Measurements from ENCODE around the gene RABGAP1.

DNA sequence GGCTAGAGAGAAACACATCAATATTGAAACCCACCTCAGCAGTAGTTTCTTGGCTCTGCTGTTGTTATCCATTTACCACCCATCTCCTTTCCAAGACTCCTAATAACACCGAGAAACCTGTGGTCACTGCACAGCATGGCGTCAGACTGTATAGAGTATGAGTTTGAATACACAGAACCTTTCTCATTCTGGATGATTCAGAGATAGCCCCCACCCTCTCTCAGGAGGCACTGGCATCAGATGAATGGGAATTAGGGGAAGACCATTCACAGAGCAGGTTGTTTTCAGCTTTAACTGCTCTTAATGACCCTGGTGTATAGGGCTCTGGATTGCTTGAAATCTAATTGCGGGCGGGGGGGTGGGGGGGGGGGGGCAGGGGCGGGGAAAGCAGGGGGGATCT is 179.3 kb downstream of the RABGAP1 start:
- TF ChIP-seq EP300 (conservative IDR thresholded peaks at IDR 0.05; ENCODE audit: poor library complexity, severe bottlenecking) (no peak), MXI1 (conservative IDR thresholded peaks at IDR 0.05; ENCODE audit: poor library complexity, severe bottlenecking) (no peak), EZH2 (IDR thresholded peaks at IDR 0.05; ENCODE audit: borderline replicate concordance, insufficient read depth, low read length, poor library complexity, severe bottlenecking) (no peak), SMC3 (conservative IDR thresholded peaks at IDR 0.05; ENCODE audit: poor library complexity) (no peak), POLR2AphosphoS5 (IDR thresholded peaks at IDR 0.05) (no peak), RAD21 (conservative IDR thresholded peaks at IDR 0.05) (no peak)
- TF ChIP-seq, protein P1, sequence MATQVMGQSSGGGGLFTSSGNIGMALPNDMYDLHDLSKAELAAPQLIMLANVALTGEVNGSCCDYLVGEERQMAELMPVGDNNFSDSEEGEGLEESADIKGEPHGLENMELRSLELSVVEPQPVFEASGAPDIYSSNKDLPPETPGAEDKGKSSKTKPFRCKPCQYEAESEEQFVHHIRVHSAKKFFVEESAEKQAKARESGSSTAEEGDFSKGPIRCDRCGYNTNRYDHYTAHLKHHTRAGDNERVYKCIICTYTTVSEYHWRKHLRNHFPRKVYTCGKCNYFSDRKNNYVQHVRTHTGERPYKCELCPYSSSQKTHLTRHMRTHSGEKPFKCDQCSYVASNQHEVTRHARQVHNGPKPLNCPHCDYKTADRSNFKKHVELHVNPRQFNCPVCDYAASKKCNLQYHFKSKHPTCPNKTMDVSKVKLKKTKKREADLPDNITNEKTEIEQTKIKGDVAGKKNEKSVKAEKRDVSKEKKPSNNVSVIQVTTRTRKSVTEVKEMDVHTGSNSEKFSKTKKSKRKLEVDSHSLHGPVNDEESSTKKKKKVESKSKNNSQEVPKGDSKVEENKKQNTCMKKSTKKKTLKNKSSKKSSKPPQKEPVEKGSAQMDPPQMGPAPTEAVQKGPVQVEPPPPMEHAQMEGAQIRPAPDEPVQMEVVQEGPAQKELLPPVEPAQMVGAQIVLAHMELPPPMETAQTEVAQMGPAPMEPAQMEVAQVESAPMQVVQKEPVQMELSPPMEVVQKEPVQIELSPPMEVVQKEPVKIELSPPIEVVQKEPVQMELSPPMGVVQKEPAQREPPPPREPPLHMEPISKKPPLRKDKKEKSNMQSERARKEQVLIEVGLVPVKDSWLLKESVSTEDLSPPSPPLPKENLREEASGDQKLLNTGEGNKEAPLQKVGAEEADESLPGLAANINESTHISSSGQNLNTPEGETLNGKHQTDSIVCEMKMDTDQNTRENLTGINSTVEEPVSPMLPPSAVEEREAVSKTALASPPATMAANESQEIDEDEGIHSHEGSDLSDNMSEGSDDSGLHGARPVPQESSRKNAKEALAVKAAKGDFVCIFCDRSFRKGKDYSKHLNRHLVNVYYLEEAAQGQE (IDR thresholded peaks at IDR 0.05; ENCODE audit: borderline replicate concordance): no peak
- TF ChIP-seq, protein P2, sequence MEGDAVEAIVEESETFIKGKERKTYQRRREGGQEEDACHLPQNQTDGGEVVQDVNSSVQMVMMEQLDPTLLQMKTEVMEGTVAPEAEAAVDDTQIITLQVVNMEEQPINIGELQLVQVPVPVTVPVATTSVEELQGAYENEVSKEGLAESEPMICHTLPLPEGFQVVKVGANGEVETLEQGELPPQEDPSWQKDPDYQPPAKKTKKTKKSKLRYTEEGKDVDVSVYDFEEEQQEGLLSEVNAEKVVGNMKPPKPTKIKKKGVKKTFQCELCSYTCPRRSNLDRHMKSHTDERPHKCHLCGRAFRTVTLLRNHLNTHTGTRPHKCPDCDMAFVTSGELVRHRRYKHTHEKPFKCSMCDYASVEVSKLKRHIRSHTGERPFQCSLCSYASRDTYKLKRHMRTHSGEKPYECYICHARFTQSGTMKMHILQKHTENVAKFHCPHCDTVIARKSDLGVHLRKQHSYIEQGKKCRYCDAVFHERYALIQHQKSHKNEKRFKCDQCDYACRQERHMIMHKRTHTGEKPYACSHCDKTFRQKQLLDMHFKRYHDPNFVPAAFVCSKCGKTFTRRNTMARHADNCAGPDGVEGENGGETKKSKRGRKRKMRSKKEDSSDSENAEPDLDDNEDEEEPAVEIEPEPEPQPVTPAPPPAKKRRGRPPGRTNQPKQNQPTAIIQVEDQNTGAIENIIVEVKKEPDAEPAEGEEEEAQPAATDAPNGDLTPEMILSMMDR (IDR thresholded peaks at IDR 0.05; ENCODE audit: poor library complexity, severe bottlenecking): no peak

Measured in neural cell (in vitro differentiated cells).